Caco-2 (cell line): Measurements from ENCODE around the gene CXXC1. TPM values are rescaled to one million over a fixed set of nuclear protein-coding genes. Genes with fewer than 3 reads are reported as not detected.
"Not testable (repeated sequence)": the region's sequence is repeated elsewhere in the genome, so short reads cannot be mapped to it uniquely, and the experiment has no call there.

Experiments used
- BruUV-seq: library from RNA; stranded (reverse); fragments of 400-500 nt; replicated peaks from 2 replicates; lab custom pipeline; 2021; lab: Mats Ljungman, UMichigan
- CTCF ChIA-PET: fragments of 300-600 bp; sonication (Branson Sonifier 250); formaldehyde crosslinking; loops from one replicate; lab custom pipeline; 2022; ENCODE audit warnings: antibody characterized with exemption; lab: Charles Lee
- POLR2A ChIA-PET: fragments of 300-600 bp; sonication (Branson Sonifier 250); formaldehyde crosslinking; loops from one replicate; lab custom pipeline; 2022; ENCODE audit warnings: antibody characterized with exemption; lab: Charles Lee
- DNase-seq, 2 experiments: peaks; one replicate each; pipeline versions ENCODE4 v3.0.0 to v3.0.0-alpha.2; 2020 to 2022
- H3K27me3 ChIP-seq: replicated peaks from 2 replicates; pipeline ENCODE4 v1.6.0; 2011; ENCODE audit warnings: low read length; ENCODE audit not compliant: control insufficient read depth, insufficient read depth
- H3K36me3 ChIP-seq: 2 replicates; pipeline ENCODE4 v1.5.1; 2011; ENCODE audit warnings: low read length; ENCODE audit not compliant: control insufficient read depth, insufficient read depth
- H3K4me1 ChIP-seq: fragments of 250-450 bp; sonication (Bioruptor Pico); 2 replicates; pipeline ENCODE4 v1.5.1; 2020; ENCODE audit warnings: mild to moderate bottlenecking
- H3K4me3 ChIP-seq: 2 replicates; pipeline ENCODE4 v1.5.1; 2011; ENCODE audit warnings: low read depth, mild to moderate bottlenecking, control low read depth, low read length
- H3K9me3 ChIP-seq: fragments of 250-450 bp; sonication (Bioruptor Pico); 2 replicates; pipeline ENCODE4 v1.5.1; 2020; ENCODE audit warnings: mild to moderate bottlenecking, moderate library complexity
- H3K27ac Mint-ChIP-seq: one replicate; pipeline ENCODE4 v1.8.0; 2022; ENCODE audit warnings: mixed read lengths; ENCODE audit not compliant: unreplicated experiment
- H3K27me3 Mint-ChIP-seq: one replicate; pipeline ENCODE4 v1.8.0; 2022; ENCODE audit warnings: mixed read lengths; ENCODE audit not compliant: insufficient read depth, unreplicated experiment
- H3K36me3 Mint-ChIP-seq: one replicate; pipeline ENCODE4 v1.8.0; 2022; ENCODE audit warnings: mild to moderate bottlenecking, mixed read lengths; ENCODE audit not compliant: insufficient read depth, unreplicated experiment
- H3K4me1 Mint-ChIP-seq: one replicate; pipeline ENCODE4 v1.8.0; 2022; ENCODE audit warnings: low read depth, mixed read lengths; ENCODE audit not compliant: unreplicated experiment
- H3K4me3 Mint-ChIP-seq: one replicate; pipeline ENCODE4 v1.8.0; 2022; ENCODE audit warnings: mild to moderate bottlenecking, moderate library complexity, mixed read lengths; ENCODE audit not compliant: unreplicated experiment
- H3K9me3 Mint-ChIP-seq: one replicate; pipeline ENCODE4 v1.8.0; 2022; ENCODE audit warnings: mixed read lengths; ENCODE audit not compliant: unreplicated experiment
- CTCF ChIP-seq, 2 experiments: fragments of 200-600 bp in 1 of 2; IDR thresholded peaks; 1 replicate in 1 of 2; 2 replicates in 1 of 2; pipeline versions ENCODE4 v1.5.1 to v1.8.0; 2011 to 2022; ENCODE audit warnings: antibody characterized with exemption in 1 of 2, control low read depth in 1 of 2, inconsistent platforms in 1 of 2, low read depth in 1 of 2, low read length in 1 of 2, mild to moderate bottlenecking in 1 of 2, moderate library complexity in 1 of 2; ENCODE audit not compliant: insufficient read depth in 1 of 2, severe bottlenecking in 1 of 2, unreplicated experiment in 1 of 2
- intact Hi-C: fragments of 100-400 bp; cut with micrococcal nuclease; formaldehyde crosslinking; loops from one replicate; pipeline ENCODE4 v1.10.0; 2022; ENCODE audit not compliant: unreplicated experiment
- total RNA-seq: library from RNA; stranded (reverse); gene quantifications from 2 replicates; pipeline ENCODE4 v1.2.3, GENCODE V29; 2022

CXXC1 gene
- total RNA-seq, 1 experiment from 2014 or later = 37.7 TPM

GRCh38 chr18:50297621-50298442 is 10.3 kb upstream of the CXXC1 start:
- intact Hi-C loops = no loop called here
- H3K36me3 ChIP-seq = no peaks in the 10 kb centered on the region
- CTCF ChIA-PET = no interaction called here
- no peaks in the 10 kb centered on the region for H3K27me3 ChIP-seq
- H3K27ac Mint-ChIP-seq = no peak overlapping the region
- no peak for DNase-seq
- no peaks in the 10 kb centered on the region for H3K9me3 Mint-ChIP-seq
- peaks cover 3% of the 10 kb centered on the region for H3K27me3 Mint-ChIP-seq
- H3K4me1 Mint-ChIP-seq = no peaks in the 10 kb centered on the region
- no peaks in the 10 kb centered on the region for H3K4me1 ChIP-seq
- no peak for TF ChIP-seq CTCF (IDR thresholded peaks at IDR 0.05; ENCODE audit: insufficient read depth in 1 of 2, low read depth in 1 of 2, low read length in 1 of 2, severe bottlenecking in 1 of 2, unreplicated experiment in 1 of 2)
- BruUV-seq = no TSS peak
- no peaks in the 10 kb centered on the region for H3K9me3 ChIP-seq
- H3K4me3 ChIP-seq = no peak overlapping the region
- H3K36me3 Mint-ChIP-seq = no peaks in the 10 kb centered on the region
- H3K4me3 Mint-ChIP-seq = no peak overlapping the region
- POLR2A ChIA-PET = no interaction called here

- Histone ChIP-seq H3K9me3 (no peaks in the 10 kb centered on the region), H3K4me3 (no peak overlapping the region), H3K36me3 (no peaks in the 10 kb centered on the region), H3K27me3 (no peaks in the 10 kb centered on the region), H3K4me1 (no peaks in the 10 kb centered on the region)
- H3K36me3 Mint-ChIP-seq = no peaks in the 10 kb centered on the region
- ChIA-PET POLR2A (no interaction called here), CTCF (no interaction called here)
- no peaks in the 10 kb centered on the region for H3K4me1 Mint-ChIP-seq
- H3K4me3 Mint-ChIP-seq = no peak overlapping the region
- DNase-seq = no peak
- H3K27ac Mint-ChIP-seq = no peak overlapping the region
- no TSS peak for BruUV-seq
- H3K9me3 Mint-ChIP-seq = no peaks in the 10 kb centered on the region
- intact Hi-C loops = no loop called here
- no peak for TF ChIP-seq CTCF (IDR thresholded peaks at IDR 0.05; ENCODE audit: insufficient read depth in 1 of 2, low read depth in 1 of 2, low read length in 1 of 2, severe bottlenecking in 1 of 2, unreplicated experiment in 1 of 2)
- H3K27me3 Mint-ChIP-seq = peaks cover 3% of the 10 kb centered on the region
These were observed 5.5 kb upstream of the CXXC1 start for GRCh38 chr18:50293039-50293438.

GRCh38 chr18:50289108-50289443 is 1.6 kb upstream of the CXXC1 start:
- BruUV-seq = no TSS peak
- Mint-ChIP-seq H3K4me3 (peak overlapping the region; percentile 44), H3K4me1 (peaks cover 7% of the 10 kb centered on the region), H3K27me3 (no peaks in the 10 kb centered on the region), H3K27ac (peak overlapping the region; percentile 41), H3K9me3 (no peaks in the 10 kb centered on the region), H3K36me3 (peaks cover 14% of the 10 kb centered on the region)
- Histone ChIP-seq H3K4me3 (no peak overlapping the region), H3K36me3 (no peaks in the 10 kb centered on the region; the same call in 1 of the 2 replicates), H3K27me3 (no peaks in the 10 kb centered on the region), H3K9me3 (no peaks in the 10 kb centered on the region), H3K4me1 (no peaks in the 10 kb centered on the region)
- no peak for DNase-seq
- ChIA-PET POLR2A (no interaction called here), CTCF (no interaction called here)
- no peak for TF ChIP-seq CTCF (IDR thresholded peaks at IDR 0.05; ENCODE audit: insufficient read depth in 1 of 2, low read depth in 1 of 2, low read length in 1 of 2, severe bottlenecking in 1 of 2, unreplicated experiment in 1 of 2)
- intact Hi-C loops = loop anchor here (5.0 kb wide), 1 partner anchor 138 kb away; no protein-coding TSS in a partner anchor

GRCh38 chr18:50288348-50289107 is 1.0 kb upstream of the CXXC1 start:
- H3K4me3 ChIP-seq = peak overlapping the region; percentile 47
- H3K9me3 Mint-ChIP-seq, DNase-seq, H3K9me3 ChIP-seq, POLR2A ChIA-PET, CTCF ChIA-PET, H3K4me1 Mint-ChIP-seq, BruUV-seq, H3K4me1 ChIP-seq, H3K36me3 ChIP-seq, H3K27me3 ChIP-seq, H3K27me3 Mint-ChIP-seq: not testable (repeated sequence)
- intact Hi-C loops = loop anchor here (5.0 kb wide), 1 partner anchor 139 kb away; no protein-coding TSS in a partner anchor
- H3K4me3 Mint-ChIP-seq = peak overlapping the region; percentile 87
- peak overlapping the region; percentile 84 for H3K27ac Mint-ChIP-seq
- peaks cover 14% of the 10 kb centered on the region for H3K36me3 Mint-ChIP-seq
